Right ventricle myocardium superior (tissue), 1 donor: ENCODE results near the gene EPS8L3. TPM values are rescaled to one million over a fixed set of nuclear protein-coding genes. Genes with fewer than 3 reads are reported as not detected.
"Not testable (repeated sequence)": the region's sequence is repeated elsewhere in the genome, so short reads cannot be mapped to it uniquely, and the experiment has no call there.

Experiments used
- ATAC-seq: fragments of 200-7000 bp; cut with Tn5 transposase; one replicate; pipeline ENCODE4 v1.9.1; 2020; ENCODE audit warnings: mild to moderate bottlenecking; ENCODE audit not compliant: poor library complexity
- DNase-seq: peaks from one replicate; pipeline ENCODE4 v3.0.0-alpha.2; 2020
- intact Hi-C: fragments of 100-400 bp; cut with DNase I; formaldehyde crosslinking; loops from one replicate; pipeline ENCODE4 v1.11.2; 2022
- total RNA-seq: library from RNA; stranded (reverse); fragmentation: NEBNext Ultra II Directional; extraction: Animal tissue kit (Norgen Biotek cat#: 25700); gene quantifications from one replicate; pipeline ENCODE4 v1.2.1, GENCODE V29; 2021
- donor health status: DM: no; HTN: yes; CAD: no; lungs with severe emphysema.

EPS8L3 gene
- total RNA-seq, 1 donor from 2014 or later = not detected

- no peak for DNase-seq
- intact Hi-C loops = no loop called here
- ATAC-seq = no peak
These were observed 36.9 kb downstream of the EPS8L3 start for GRCh38 chr1:109726728-109727373.

- ATAC-seq (no peak), DNase-seq (no peak)
- intact Hi-C loops = no loop called here
These were observed 37.7 kb downstream of the EPS8L3 start for GRCh38 chr1:109726007-109726406.

- no peak for DNase-seq
- intact Hi-C loops = no loop called here
- ATAC-seq = no peak
These were observed 38.2 kb downstream of the EPS8L3 start for GRCh38 chr1:109725510-109725909.

GRCh38 chr1:109724933-109725332, 38.8 kb downstream of the EPS8L3 start:
- DNase-seq (no peak), ATAC-seq (no peak)
- intact Hi-C loops = no loop called here

GRCh38 chr1:109722908-109723691, 40.6 kb downstream of the EPS8L3 start:
- no peak for DNase-seq
- no peak for ATAC-seq
- intact Hi-C loops = no loop called here

- intact Hi-C loops = no loop called here
- ATAC-seq = no peak
- no peak for DNase-seq
These were observed 41.8 kb downstream of the EPS8L3 start for GRCh38 chr1:109721971-109722370.

- DNase-seq = no peak
- intact Hi-C loops = no loop called here
- ATAC-seq = no peak
These were observed 42.7 kb downstream of the EPS8L3 start for GRCh38 chr1:109721042-109721441.

GRCh38 chr1:109719337-109719837, 44.3 kb downstream of the EPS8L3 start:
- intact Hi-C loops = loop anchor here (10.0 kb wide), 1 partner anchor 45 kb away; the partner anchor contains the start of gene EPS8L3
- no peak for DNase-seq
- ATAC-seq = no peak

GRCh38 chr1:109718495-109718894, 45.2 kb downstream of the EPS8L3 start:
- DNase-seq (no peak), ATAC-seq (peak; percentile 53)
- intact Hi-C loops = loop anchor here (10.0 kb wide), 1 partner anchor 46 kb away; the partner anchor contains the start of gene EPS8L3

GRCh38 chr1:109717729-109718128, 46.0 kb downstream of the EPS8L3 start:
- DNase-seq (no peak), ATAC-seq (no peak)
- intact Hi-C loops = loop anchor here (10.0 kb wide), 1 partner anchor 47 kb away; the partner anchor contains the start of gene EPS8L3

- ATAC-seq (peak; percentile 28), DNase-seq (no peak)
- intact Hi-C loops = loop anchor here (10.0 kb wide), 1 partner anchor 48 kb away; the partner anchor contains the start of gene EPS8L3
These were observed 47.1 kb downstream of the EPS8L3 start for GRCh38 chr1:109716570-109717090.

- ATAC-seq (no peak), DNase-seq (no peak)
- intact Hi-C loops = loop anchor here (10.0 kb wide), 1 partner anchor 49 kb away; the partner anchor contains the start of gene EPS8L3
These were observed 47.6 kb downstream of the EPS8L3 start for GRCh38 chr1:109716121-109716520.

- intact Hi-C loops = loop anchor here (10.0 kb wide), 1 partner anchor 50 kb away; the partner anchor contains the start of gene EPS8L3
- DNase-seq (no peak), ATAC-seq (no peak)
These were observed 48.9 kb downstream of the EPS8L3 start for GRCh38 chr1:109714661-109715372.

GRCh38 chr1:109713636-109714035, 50.1 kb downstream of the EPS8L3 start:
- no peak for DNase-seq
- no peak for ATAC-seq
- intact Hi-C loops = loop anchor here (10.0 kb wide), 1 partner anchor 51 kb away; the partner anchor contains the start of gene EPS8L3

- ATAC-seq (peak; percentile 24), DNase-seq (no peak)
- intact Hi-C loops = loop anchor here (10.0 kb wide), 1 partner anchor 52 kb away; the partner anchor contains the start of gene EPS8L3
These were observed 51.3 kb downstream of the EPS8L3 start for GRCh38 chr1:109712321-109712864.

- ATAC-seq (peak; percentile 80), DNase-seq (peak; percentile 61)
- intact Hi-C loops = loop anchor here (10.0 kb wide), 1 partner anchor 53 kb away; the partner anchor contains the start of gene EPS8L3
These were observed 52.0 kb downstream of the EPS8L3 start, which contains the start of gene GSTM5 for GRCh38 chr1:109711593-109712320. TSS of gene GSTM5 (plus strand) at chr1:109712251. CDS start at chr1:109712313, 62 bp downstream.

GRCh38 chr1:109709822-109710221, 53.9 kb downstream of the EPS8L3 start:
- not testable (repeated sequence) for DNase-seq, ATAC-seq
- intact Hi-C loops = loop anchor here (10.0 kb wide), 1 partner anchor 55 kb away; the partner anchor contains the start of gene EPS8L3
